Stimulated activated CD4-positive, alpha-beta T cell treated with anti-CD3 and anti-CD28 coated beads, Interleukin-4, amount 100 ng/mL, for 48 hours (primary cell): ENCODE data around the gene BIK.

ENCODE experiments used
- DNase-seq, 2 donors: peaks; one replicate each; pipeline ENCODE4 v3.0.0-alpha.2; 2020; ENCODE audit warnings: low read depth in 2 of 2

The BIK gene

GRCh38 chr22:43159484-43160178 lies 49.1 kb downstream of the BIK start:
- DNase-seq: no peak

DNA sequence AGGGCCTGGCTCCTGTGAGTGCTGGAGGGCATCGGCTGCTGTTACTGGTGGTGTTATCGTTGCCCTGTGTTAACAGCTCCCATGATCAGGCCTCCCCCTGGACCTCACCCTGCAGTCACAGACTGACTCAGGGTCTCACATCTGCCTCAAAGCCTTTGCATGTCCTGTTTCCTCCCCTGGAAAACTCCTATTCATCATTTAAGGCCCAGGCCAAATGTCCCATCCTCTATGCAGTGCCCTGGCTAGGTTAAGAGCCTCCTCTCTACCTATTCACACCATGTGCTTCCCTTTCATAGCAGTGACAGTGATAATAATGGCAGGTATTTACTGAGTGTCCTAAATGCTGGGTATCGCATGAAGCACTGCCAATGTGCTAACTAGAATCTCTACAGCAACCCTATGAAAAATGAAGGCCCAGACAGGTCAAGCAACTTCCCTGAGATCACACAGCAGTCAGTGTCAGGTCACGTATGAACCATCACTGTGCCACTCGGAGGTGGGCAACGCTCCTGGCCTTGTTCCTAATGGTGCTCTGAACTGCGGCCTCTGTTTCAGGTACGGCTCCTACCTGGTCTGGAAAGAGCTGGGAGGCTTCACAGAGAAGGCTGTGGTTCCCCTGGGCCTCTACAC lies 50.1 kb downstream of the BIK start:
- no peak for DNase-seq

GRCh38 chr22:43162412-43163150 lies 52.0 kb downstream of the BIK start:
- no peak for DNase-seq

DNA sequence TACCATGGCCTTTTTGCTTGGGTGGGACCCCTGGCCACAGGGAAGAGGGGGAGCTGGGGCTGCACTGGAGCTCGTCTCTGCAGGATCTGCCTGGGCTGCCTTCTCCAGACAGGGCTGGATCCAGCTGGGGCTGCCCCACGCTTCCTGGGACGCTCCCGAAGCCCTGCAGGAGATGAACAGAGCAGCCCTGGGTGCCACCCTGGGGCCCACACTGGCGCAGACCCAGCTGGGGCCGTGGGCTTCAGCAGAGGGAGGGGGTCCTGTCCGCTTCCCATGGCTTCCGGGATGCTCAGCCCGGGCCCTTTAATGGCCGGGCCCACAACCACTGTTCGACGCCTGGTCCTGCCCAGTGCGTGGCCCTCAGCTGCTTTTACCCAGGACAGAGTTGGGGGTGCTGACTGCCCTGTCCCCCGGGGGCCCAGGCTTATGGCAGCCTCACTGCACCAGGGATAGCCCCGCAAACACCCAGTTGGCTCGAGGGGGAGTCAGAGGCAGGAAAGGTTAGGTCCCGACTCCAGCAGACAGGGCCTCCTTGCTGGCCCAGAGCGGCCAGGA lies 52.8 kb downstream of the BIK start:
- no peak for DNase-seq

GRCh38 chr22:43164636-43165035 lies 54.1 kb downstream of the BIK start:
- DNase-seq: no peak

- no peak for DNase-seq
Measured at GRCh38 chr22:43166132-43166930, 55.8 kb downstream of the BIK start.

DNA sequence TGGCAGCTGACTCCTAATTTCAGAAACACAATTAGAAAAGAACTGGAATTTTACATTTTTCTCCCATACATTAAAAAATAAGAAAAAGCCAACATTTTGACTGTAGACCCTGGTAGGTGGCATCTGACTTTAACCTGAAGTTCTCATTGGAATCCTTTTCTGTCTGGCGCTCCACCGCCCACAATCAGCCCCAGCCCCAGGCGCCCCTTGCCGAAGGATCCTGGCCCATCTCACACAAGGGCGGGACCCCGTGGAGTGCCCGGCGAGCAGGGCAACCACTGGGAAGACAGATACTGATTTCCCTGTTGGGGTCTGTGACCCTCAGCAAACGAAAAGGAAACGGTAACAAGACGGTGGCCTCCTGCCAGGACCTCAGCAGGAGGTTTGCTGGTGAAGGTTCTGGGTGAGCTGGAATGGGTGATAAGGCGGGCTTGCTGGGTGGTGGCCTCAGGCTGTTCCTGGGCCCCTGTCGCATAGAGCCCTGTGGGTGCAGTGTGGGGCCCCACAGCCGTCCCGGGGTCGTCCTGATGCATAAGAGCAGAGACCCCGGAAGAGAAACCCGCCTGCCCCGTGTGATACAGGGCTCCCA lies 56.5 kb downstream of the BIK start:
- DNase-seq: no peak

DNA sequence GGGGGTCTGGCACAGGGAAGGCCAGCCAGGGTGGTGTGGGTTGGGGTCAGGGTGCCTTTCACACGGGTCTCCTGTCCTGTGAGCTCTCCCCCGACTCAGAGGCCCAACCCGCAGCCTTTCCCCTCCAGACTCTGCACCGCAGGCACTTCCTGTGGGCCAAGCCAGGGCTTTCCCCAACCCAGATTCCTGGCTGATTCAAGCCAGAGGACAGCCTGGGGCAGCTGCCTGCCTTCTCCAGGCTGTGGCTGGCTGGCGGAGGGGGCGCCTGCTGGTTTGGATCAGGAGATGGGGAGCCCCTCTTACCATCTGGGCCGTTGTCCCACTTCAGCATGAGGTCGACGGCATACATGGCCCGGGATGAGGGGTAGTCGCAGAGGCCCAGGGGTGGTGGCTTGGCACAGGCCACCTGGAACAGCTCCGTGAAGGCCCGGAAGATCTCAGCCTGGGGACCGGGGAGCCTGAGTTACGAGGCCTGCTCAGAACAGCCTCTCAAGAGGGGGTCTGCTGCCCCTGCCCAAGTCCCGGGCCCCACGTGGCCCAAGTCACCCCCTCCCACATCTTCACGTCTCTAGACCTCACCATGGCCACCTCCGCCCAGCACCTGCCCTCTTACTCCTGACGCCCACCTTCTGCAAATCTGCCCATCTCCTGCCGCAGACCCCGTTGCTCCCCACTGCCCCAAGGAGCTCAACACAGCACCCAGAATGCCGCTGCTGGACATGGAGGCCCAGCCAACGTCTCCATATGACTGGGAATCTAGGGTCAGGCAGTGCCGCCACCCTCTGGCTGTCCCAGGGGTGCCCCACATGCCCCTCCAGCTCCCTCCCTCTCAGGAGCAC lies 58.1 kb downstream of the BIK start:
- no peak for DNase-seq

GRCh38 chr22:43169310-43170130 lies 59.0 kb downstream of the BIK start:
- DNase-seq: no peak

DNA sequence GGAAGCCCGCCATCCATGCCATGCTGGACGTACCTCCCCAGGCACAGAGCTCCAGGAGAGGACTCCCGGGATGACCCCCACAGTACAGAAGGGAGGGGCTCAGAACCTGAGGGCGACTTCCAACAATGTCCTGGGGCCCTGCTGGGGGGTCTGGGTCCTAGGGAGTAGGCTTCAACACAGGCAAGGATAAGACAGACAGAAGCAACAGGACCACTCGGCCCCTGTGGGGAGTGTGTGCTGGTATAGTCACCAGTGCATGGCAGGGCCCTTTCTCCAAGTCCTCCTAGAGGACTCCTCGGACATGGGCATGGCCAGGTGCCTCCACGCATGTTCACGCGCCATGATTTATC lies 59.6 kb downstream of the BIK start:
- DNase-seq: no peak

DNA sequence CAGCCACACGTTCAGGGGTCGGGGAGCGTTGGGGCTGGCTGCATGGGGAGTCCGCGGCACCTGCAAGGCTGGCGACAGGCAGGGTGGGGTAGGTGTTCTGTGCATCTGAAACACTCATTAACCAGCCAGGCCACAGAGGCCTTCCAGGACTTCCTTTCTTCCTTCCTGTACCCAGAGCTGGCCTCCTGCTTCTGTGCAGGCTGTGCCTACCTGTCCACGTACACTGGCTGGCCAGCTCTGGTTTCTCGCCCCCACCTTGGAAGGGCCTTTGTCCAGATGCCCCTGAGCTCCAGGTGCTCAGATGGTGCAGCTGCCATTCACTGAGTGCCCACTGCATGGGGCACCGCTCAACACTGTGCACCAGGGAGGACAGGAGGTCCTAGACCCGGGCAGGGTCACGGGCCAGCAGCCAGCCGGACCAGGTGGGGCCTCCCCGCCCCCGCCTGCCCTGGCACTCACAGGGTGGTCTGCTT lies 60.5 kb downstream of the BIK start:
- DNase-seq: no peak

DNA sequence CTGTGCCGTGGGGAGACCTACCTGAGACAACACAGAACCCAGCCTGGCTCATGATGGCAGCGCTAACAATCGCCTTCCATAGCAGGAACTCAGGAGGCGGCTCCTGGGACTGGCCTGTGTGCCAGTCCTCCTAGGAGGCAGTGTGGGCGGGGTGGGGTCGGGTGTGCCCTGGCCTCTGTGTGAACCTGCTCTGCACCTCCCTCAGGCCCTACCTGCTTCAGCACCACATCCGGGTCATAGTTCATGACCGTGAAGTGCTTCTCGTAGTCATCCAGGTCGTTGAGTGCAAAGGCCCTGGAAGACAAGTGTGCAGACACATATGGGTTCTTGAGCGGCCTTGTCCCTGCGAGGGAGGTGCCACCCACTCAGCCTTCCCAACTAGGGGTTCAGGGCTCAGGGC lies 61.1 kb downstream of the BIK start:
- DNase-seq: no peak

GRCh38 chr22:43172191-43172590 lies 61.6 kb downstream of the BIK start:
- no peak for DNase-seq

GRCh38 chr22:43173566-43173965 lies 63.0 kb downstream of the BIK start:
- DNase-seq: no peak

DNA sequence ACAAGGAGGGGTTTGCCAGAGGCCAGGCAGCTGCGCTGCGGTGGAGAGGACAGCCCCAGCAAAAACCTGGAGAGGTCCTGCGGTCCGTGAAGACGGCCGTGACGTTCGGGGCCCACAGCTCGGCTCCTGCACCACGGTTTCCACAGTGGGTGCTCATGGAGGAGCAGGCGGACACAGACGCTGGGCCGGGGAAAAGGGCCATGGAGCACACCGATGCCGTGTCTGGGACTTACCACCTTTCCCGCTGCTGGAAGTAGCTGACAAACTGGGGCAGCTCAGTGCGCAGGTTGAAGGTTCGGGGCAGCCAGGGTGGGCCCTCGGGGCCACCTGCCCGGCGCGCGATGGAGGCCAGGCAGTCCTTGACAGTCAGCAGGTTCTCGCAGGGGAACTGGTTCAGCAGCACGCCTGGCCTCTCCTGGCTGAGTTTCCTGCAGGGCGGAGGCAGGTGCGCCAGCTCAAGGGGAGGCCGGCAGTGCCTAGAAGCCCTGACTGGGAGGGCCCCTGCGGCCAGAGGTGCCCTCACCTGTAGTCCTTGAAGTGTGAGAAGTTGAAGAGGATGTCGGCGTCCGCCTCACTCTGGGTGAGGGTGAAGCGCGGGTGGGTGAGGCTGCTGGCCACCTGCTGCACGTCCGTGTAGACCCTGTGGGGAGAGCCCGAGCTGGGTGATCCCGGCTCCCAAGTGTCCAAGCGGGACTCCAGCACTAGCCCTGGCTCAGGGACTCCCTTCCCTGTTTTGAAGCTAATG lies 63.6 kb downstream of the BIK start:
- DNase-seq: no peak

DNA sequence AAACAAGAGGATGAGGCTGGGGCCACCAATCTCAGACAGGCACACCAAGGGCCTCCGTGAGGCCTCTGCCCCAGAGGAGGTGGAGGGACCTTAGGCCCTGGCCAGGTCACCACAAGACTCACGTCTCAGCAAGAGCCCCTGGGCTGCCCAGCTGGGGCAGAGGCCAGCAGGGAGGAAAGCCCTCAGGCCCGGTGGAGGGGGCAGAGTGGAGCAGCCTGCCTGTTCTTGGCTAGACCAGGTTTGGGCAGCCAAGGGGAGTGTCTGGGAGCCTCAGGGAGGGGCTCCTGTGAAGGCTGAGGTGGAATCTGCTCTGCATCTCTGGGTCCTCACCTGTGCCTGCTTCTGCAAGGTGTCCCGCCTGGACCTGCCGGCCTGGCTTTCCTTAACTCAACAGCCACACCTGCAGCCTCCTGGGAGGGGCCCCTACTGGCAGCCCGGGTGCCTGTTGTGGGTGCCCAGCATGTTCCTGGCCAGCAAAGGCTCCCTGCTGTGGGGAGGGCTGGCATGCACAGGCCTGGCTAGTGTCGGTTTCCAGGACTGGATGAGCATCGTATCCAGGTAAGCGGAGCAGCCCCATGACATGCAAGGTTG lies 64.5 kb downstream of the BIK start:
- no peak for DNase-seq

DNA sequence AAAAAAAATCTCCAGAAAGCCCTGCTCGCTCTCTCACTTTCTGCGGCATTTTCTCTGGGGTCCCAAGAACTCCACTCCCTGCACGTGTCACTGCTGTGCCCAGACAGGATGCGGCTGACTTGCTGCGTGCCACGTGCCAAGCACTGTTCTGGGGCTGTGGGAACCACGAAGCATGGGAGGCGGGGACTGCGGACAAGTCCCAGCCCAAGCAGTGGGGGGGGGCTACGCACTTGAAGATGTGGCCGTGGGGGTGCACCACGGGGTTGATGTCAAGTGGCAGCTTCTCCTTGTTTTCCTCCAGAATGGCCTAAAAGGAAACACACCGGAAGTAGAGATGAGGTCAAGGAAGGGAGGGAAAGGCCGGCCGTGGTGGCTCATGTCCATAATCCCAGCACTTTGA lies 65.5 kb downstream of the BIK start:
- no peak for DNase-seq

DNA sequence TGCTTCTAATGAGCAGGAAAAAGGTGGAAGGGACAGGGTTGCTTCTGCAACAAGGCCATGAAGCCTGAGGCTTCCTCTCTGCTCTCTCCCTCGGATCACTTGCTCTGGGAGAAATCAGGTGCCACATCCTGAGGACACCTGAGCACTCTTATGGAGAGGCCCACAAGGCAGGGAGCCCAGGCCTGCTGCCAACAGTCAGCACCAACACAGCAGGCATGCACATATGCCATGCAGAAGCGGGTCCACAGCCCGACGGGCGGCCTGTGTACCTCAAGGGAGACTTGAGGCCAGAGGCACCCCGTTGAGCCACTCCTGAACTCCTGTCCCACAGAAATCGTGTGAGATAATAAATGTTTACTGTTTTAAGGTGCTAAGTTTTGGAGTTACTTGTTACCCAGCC lies 66.9 kb downstream of the BIK start:
- DNase-seq: no peak
